ENCODE data around the gene WNK3.

DNA sequence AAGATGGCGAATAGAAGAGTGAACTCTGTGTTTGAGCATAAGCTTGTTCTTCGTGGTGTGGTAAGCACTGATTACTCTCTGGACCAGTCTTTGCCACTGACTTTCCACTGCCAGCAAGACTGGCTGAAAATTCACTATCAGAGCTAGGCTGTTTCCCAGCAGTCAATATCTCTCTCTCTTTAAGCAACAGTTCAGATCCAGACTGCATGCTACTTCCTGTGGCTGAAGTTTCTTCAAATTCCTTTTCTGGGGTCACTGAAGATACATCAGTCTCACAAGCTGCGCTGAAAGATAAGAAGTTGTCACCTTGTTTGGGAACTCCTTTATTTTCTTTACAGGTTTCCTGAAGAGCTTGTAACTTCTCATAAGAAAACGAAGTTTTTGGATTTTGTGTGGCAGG lies 120.8 kb downstream of the WNK3 start:
- TF ChIP-seq, protein P1, sequence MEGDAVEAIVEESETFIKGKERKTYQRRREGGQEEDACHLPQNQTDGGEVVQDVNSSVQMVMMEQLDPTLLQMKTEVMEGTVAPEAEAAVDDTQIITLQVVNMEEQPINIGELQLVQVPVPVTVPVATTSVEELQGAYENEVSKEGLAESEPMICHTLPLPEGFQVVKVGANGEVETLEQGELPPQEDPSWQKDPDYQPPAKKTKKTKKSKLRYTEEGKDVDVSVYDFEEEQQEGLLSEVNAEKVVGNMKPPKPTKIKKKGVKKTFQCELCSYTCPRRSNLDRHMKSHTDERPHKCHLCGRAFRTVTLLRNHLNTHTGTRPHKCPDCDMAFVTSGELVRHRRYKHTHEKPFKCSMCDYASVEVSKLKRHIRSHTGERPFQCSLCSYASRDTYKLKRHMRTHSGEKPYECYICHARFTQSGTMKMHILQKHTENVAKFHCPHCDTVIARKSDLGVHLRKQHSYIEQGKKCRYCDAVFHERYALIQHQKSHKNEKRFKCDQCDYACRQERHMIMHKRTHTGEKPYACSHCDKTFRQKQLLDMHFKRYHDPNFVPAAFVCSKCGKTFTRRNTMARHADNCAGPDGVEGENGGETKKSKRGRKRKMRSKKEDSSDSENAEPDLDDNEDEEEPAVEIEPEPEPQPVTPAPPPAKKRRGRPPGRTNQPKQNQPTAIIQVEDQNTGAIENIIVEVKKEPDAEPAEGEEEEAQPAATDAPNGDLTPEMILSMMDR (IDR thresholded peaks at IDR 0.05; ENCODE audit: extremely low read depth in 1 of 2, insufficient read depth in 1 of 2, low read depth in 1 of 2, low read length in 2 of 2) = no peak
- TF ChIP-seq POLR2A (IDR thresholded peaks at IDR 0.05; ENCODE audit: low read depth, low read length) = no peak
- no peak for TF ChIP-seq MYC (IDR thresholded peaks at IDR 0.05; ENCODE audit: low read depth, low read length)
- TF ChIP-seq, protein P2, sequence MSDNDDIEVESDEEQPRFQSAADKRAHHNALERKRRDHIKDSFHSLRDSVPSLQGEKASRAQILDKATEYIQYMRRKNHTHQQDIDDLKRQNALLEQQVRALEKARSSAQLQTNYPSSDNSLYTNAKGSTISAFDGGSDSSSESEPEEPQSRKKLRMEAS (IDR thresholded peaks at IDR 0.05; ENCODE audit: insufficient read depth, insufficient read length) = no peak
- TF ChIP-seq EZH2 (IDR thresholded peaks at IDR 0.05; ENCODE audit: borderline replicate concordance, low read depth, low read length, severe bottlenecking) = no peak
- TF ChIP-seq POLR2AphosphoS5 (IDR thresholded peaks at IDR 0.05; ENCODE audit: insufficient read depth, low read depth, low read length) = no peak
